Limb (tissue), 2 donors: Measurements from ENCODE around the gene CLCN3.
"Not testable (repeated sequence)": the region's sequence is repeated elsewhere in the genome, so short reads cannot be mapped to it uniquely, and the experiment has no call there.

ENCODE experiments used
- DNase-seq, 2 donors: peaks; one replicate each; pipeline ENCODE4 v3.0.0-alpha.2; 2016; ENCODE audit errors: extremely low spot score in 2 of 2

Gene CLCN3

DNA sequence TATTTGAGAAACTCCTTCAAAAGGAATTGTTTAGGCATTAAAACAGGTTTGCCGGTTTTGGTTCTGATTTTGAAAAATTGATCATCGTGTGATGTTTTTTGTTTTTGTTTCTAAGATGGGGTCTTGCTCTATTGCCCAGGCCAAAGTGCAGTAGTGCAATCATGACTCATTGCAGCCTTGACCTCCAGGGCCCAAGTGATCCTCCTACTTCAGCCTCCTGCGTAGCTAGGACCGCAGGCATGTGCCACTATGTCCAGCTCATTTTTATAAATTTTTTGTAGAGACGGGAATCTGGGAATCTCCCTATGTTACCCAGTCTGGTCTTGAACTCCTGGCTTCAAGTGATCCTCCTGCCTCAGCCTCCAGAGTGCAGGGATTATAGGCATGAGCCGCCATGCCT, 35.0 kb downstream of the CLCN3 start:
- no peak for DNase-seq

DNA sequence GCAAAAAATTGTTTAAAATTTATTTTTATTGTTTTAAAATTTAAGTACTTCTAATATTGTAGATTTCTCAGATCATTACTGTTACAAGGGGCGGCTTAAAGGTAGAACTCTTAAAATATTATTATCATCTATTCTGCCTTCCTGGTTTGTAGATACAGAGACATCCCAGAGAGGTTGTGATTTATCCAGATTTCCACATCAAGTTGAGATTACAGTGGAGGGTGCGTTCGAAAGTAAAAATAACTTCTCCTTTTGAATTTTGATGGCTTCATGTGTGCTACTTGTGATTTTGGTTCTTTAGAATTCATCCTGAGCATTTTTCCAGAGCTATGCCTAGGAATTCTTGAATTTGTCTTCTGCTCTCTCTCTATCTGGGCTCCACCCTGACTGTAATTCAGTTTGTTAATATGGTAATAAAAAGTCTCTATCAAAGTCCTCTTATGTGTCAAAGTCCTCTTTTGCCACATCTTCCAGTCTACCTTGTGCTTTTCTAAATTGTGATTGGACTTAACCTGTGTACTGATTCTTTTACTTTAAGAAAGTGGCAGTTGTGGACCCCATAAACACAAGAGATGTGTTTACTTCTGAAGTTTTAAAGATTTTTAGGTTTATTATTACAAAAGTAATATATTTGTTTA, 37.2 kb downstream of the CLCN3 start:
- no peak for DNase-seq

DNA sequence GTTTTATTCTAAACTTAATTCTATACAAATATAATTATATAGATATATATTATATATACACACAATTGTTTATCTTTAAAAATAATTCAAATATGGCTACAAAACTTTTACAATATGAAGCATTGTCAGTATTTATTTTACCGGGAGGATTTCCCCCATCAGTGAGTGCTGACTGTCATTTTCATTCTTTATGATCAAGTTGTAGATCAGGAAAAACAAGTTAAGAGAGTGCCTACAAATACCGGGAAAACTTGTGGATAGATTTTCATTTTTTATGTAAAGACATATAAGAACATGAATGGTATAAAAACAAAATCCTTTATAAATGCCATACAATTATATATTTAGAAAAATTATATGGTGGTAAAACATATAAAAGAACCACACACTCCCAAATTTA, 37.8 kb downstream of the CLCN3 start:
- no peak for DNase-seq

DNA sequence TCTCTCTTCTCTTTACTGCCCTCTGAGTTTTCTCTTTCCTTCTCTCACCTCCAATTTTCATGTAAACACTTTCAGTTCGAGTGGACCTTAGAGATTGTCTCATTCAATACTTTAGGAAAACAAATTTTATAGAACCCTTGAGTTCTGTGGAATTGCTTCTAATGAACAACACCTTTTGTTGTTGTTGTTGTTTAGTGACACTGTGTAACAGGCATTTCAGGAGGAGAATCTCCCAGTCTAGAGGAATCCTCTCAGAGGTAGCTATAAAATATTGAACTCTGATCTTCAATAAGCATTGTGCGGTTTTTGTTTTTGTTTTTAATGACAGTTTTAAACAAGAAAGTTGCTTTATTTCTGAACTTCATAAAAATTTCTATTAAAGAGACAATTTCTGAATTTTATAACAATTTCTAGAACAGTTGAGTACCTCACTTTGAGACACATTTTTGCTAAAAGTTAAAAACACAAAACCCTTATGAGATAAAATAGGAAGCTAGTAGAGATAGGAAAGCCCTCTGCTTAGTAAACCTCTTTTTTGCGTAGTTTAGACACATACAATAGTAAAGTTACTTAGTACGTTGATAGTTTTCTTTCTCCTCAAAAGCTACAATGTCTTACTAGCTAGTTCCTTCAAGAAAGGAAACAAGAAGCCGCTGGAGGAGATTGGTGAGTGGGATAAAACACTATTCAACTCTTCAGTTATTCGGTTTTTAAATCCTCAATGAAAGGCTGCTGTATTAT, 38.8 kb downstream of the CLCN3 start:
- DNase-seq, result no peak

DNA sequence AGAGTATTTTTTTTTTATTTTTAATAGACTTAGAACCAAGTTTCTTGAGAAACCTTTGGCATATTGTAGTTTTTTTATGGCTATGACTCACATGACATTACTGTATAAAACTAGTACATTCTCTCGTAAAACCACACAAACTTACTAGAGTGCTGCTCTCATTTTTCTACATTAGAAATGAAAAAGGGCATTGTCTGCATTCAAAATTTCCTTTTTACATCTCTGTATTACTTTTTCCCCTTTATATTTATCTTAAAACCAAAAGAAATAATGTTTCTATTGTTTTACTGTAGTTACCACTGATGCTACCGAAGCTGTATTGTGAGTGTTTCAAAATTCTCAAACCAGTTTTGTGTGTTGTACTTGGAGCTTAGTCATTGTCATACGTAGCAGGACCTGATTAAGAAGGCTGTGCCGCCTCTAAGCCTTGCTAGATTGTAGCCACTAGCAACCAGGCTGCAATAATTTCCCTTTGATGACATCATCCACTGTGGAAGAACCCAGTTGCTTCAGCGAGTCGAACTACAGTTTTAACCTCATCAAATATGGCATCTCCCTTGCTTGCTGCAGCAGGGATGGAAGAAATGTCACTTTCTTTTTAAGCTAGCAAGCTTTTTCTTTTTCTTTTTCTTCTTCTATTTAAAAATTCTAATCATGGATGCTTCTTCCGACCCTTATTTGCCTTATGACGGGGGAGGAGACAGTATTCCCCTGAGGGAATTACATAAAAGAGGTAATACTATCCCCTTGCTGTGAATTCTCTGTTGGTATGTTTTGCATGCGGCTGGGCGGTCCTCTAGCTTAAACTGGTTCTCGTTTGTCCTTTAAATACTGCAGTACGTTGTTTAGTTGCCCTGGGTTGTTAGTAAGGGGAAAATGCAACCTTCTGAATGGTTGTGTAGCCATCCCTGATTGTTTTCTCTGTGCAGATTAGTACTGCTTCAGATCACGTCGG, 39.6 kb downstream of the CLCN3 start:
- peak; percentile 72 to 89 for DNase-seq

DNA sequence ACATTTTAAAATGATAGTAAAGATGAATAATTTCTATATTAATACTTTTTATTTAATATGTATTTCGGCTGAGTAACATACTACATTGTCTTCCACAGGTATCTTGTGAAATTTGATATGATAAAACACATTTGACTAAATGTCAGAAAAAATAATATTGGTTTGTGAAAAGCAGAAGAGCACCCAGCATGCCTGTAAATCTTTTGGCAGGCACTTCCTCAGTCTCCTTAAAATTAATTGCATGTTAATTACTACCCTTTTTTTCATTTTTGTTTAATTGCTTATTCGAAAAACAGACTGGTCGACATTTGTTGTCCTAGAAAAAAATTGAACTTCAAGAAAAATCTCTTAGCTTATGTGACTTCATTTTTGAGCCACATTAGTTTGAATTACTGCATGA, 40.6 kb downstream of the CLCN3 start:
- no peak for DNase-seq

DNA sequence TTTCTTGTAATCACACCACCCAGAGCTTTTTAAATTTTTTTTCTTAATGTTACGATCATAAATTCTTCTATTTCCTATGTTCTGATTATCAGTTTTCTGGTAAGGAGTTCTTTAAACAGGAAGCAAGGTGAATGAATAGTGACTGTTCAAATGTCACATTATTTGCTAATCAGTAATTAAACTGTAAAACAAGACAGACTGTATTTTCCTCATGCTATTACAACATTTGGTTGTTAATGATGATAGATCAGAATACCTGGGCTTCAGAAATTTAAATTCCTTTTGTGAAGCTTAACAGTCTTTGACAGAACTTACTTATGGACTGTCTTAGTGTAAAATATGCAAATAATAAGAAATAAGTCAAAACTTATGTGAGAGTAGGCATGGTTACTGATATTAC, 41.4 kb downstream of the CLCN3 start:
- no peak for DNase-seq

DNA sequence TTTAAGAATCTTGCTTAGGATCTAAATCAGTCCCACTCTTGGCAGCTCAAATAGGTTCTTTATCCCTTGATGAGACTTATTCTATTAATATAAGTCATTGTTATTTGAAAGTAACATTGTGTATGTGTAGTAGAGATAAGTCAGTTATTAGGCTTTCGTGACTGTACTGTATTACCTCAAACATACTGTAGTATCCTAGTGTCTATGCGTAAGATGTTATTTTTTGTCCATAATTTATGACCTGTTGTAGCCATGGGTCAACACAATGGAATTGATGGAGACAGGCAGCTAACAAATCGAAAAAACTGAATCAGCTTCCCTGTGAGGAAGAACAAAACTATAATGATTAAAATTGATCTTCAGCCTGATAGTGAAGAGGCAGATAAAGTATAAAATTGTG, 41.8 kb downstream of the CLCN3 start:
- DNase-seq, result no peak

DNA sequence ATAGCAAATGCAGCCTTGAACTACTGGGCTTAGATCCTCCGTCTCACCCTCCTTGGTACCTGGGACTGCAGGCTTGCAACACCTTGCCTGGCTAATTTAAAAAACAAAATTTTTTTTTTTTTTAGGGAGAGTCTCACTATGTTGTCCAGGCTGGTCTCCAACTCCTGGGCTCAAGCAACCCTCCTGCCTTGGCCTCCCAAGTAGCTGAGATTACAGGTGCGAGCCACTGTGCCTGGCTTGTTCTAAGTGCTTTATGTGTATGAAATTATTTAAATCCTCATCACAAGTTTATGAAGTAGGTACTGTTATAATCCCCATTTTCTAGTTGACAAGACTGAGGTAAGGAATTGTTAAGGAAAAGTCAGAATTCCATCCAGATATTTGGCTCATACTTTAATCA, 43.0 kb downstream of the CLCN3 start:
- no peak for DNase-seq

DNA sequence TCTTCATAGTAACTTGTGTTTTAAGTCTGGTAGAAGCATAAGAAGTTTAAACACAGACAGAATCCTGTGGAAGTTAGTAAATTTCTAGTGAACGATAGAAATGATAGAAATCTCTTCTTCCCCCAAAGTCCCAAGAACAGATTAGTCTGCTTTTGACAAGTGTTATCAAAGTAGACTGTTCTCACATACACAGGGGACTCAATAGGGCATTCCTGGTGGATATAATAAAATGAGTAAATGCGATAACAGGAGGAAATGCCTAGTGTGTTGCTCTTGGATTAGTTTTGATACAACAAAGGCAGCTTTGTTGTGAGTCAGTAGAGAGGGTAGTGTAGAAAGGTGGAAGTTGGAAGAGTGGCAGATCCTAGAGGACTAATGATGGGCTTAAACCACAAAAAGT, 43.5 kb downstream of the CLCN3 start:
- DNase-seq, result no peak

DNA sequence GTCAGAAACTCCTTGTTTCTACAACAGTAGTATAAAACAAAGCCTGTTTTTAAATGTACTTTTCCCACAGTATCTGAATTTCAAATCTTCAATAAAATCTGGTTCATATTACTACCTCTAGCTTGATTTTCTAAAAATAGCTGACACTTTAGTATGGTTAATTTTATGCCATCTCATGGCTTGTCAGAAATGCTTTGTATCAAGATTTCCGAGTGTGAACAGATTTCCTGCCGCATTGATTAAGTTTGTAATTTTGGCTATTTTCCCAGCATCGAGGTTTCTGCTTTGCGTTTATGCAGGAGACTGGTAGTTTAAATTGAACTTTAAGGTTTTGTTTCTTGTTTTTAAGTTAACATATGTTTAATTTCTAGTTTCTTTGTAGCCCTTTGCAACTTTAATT, 44.2 kb downstream of the CLCN3 start:
- no peak for DNase-seq

DNA sequence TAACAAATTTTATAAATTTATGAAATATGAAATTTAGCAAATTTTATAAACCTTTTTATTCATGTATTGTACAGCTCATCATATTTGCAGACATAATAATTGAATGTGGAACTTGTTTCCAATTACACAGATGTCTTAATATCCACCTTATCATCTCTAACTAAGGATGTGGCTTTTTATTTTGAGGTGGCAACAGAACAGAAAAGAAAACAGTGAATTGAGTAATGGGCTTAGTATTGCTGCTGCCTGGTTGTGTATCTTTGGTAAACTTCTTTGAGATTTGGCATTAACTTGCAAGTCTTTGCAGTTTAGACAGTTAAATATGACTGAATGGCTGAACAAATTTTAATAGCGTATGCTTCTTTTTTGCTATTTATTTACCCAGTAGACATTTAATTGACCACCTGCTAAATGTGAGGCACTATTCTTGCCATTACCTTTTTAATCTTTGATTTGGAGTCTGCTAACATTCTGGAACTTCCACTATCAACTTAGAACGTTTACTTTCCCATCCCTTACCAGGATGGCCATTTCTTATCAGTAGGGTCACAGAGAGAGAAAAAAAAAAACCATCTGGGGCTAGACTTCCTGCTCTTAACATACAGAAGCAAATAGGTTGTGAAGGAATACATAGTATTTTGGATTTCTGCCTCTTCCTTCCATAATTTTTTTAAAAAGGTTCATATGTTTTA, 44.8 kb downstream of the CLCN3 start:
- DNase-seq, result no peak

DNA sequence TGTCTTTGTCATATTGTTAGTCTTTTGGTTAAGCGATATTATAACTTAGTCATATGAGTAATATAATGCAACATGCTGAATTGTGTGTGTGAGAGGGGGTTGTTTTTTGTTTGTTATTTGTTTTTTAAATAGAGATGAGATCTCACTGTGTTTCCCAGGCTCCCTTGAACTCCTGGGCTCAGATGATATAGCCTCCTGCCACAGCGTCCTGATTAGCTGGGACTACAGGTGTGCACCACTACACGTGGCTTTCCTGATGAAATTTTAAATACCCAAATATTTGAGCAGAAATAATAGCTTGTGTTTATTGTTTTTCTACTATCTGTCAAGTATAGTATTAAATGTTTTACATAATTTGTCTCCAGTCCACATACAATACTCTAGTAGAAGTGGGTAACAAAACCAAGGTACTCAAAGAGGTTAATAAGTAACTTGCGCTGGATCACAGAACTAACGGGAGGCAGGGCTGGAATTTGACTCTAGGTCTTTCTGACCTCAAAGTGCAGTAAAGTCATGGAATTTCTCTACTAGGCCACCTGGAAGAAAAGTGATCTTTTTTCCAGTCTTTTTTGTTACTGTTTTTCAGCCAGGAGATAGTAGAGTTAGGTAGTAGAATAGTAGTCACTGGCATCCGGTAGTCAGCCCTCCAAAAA, 47.8 kb downstream of the CLCN3 start:
- DNase-seq, result no peak

DNA sequence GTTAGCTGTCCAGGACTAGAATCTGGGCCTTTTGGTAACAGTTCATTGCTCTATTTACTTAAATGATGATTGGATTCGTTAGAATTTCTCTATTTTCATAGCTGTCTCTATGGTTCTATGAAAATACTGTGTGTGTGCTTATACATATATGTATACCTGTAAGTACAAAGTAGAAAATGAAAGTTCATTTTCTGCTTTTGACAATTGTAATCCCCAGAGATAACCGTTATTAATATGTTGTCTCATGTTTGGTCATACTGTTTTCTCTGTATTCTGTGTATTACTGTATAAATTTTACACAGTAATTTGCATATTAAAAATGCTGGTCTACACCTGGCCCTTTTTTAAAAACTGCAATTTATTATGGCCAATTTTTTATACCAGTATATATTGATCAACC, 55.4 kb downstream of the CLCN3 start:
- no peak for DNase-seq

DNA sequence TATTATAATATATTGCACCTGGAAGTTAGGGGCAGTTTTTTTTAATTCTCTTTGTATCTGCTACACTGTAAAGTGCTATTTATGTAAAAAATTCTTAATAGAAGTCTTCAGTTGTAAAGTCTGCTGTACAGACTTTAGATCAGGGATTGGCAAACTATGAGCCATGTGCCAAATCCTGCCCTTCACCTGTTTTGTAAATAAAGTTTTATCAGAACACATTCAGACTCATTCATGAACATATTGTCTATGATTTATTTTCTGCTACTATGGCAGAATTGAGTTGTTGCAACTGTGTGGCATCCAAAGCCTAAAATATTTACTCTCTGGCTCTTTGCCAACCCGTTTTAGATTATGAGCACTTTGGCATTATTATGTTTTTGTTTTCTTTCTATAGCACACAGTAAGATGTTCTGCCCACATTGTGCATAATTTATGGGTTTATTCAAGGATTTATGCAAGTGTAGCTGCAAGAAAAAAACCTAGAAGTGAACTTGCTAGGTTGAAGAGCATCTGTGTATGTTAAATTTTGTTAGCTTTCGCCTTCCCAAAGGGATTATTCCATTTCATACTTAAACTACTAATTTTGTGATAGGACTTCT, 56.9 kb downstream of the CLCN3 start:
- no peak for DNase-seq

DNA sequence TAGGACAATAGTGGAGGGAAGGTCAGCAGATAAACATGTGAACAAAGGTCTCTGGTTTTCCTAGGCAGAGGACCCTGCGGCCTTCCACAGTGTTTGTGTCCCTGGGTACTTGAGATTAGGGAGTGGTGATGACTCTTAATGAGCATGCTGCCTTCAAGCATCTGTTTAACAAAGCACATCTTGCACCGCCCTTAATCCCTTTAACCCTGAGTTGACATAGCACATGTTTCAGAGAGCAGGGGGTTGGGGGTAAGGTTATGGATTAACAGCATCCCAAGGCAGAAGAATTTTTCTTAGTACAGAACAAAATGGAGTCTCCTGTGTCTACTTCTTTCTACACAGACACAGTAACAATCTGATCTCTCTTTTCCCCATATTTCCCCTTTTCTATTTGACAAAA, 58.1 kb downstream of the CLCN3 start:
- DNase-seq, result not testable (repeated sequence)

DNA sequence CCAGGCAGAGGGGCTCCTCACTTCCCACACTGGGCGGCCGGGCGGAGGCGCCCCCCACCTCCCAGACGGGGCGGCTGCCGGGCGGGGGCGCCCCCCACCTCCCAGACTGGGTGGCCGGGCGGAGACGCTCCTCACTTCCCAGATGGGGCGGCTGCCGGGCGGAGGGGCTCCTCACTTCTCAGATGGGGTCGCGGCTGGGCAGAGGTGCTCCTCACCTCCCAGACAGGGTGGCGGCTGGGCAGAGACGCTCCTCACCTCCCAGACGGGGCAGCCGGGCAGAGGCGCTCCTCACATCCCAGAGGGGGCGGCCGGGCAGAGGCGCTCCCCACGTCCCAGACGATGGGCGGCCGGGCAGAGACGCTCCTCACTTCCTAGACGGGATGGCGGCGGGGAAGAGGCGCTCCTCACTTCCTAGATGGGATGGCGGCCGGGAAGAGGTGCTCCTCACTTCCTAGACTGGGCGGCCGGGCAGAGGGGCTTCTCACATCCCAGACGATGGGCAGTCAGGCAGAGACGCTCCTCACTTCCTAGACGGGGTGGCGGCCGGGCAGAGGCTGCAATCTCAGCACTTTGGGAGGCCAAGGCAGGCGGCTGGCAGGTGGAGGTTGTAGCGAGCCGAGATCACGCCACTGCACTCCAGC, 58.7 kb downstream of the CLCN3 start:
- DNase-seq, result not testable (repeated sequence)

DNA sequence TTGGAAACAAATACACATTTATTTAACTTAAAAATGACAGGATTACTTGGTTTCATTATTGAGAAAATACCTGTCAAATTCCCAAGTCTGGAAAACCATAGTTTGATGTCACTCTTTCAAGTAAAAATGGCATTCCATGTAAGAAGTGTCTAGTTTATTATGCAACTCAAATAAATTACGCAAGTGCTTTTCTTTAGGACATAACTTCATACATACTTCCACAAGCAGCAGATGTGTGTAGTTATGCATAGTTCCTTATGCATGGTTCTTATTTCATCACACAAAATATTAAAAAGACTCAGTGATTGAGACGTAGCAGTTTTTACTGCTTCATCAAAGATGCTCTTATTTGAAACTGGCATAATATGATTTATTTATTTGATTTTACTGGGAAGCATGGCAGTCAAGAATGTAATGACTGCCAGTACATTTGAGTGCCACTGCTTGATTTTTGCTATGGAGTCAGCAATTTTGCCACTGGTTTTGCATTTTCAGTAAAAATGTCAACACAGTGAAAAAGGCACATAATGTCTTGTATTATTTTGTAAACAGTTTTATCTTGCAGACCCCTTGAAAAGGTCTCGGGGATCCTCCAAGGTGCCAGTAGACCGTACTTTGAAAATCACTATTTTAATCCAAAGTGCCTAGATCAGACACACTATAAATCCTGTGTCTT, 62.1 kb downstream of the CLCN3 start:
- no peak for DNase-seq

DNA sequence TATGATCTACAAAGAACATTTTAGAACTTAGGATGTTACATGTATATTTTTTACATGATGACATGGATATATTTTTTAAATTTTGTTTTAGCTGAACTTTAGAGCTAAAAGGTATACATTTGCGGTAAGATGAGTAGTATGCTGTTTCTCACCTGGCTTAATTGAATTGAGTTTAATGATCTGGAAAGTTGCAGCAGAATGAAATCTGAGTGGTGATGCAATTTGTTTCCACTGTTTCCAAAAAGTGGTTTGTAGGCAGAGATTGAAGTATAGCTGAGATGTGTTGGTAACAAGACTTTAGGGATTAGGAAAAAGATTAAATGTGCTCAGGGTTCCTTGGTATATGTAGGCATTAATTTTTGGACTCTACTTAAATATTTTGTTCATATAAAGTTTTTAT, 69.3 kb downstream of the CLCN3 start:
- DNase-seq, result no peak

DNA sequence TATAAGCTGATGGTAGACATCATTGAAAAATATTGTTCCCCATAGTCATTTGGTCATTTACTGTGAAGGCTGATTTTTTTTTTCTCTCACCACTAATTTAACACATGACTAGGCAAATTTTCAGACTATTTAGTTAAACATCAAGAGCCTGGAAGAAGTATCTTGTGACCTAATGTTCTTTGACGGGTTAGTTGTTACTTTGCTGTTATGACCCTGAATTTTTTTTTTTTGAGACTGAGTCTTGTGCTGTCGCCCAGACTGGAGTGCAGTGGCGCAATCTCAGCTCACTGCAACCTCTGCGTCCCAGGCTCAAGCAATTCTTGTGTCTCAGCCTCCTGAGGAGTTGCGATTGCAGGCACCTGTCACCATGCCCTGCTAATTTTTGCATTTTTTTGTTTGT, 70.4 kb downstream of the CLCN3 start:
- no peak for DNase-seq
